Tibial nerve (tissue), 4 donors: ENCODE results near the gene CACNG8.

Source experiments
- EP300 ChIP-seq, 2 donors: sonication (generic); formaldehyde crosslinking; IDR thresholded peaks; one replicate each; pipeline ENCODE4 v1.6.1; 2017; ENCODE audit warnings: antibody characterized with exemption in 2 of 2, mild to moderate bottlenecking in 1 of 2
- POLR2A ChIP-seq, 2 donors: fragments of 450-650 bp; IDR thresholded peaks; one replicate each; pipeline ENCODE4 v1.6.1; 2017; ENCODE audit warnings: antibody characterized with exemption in 2 of 2, mild to moderate bottlenecking in 2 of 2, moderate library complexity in 2 of 2
- TF ChIP-seq, protein P1 (sequence below), 5 experiments: fragments of 200-600 bp in 3 of 5; fragments of 450-650 bp in 2 of 5; sonication (generic) in 3 of 5; IDR thresholded peaks; one replicate each; pipeline ENCODE4 v1.5.1; 2016 to 2019; ENCODE audit warnings: antibody characterized with exemption in 5 of 5, mild to moderate bottlenecking in 3 of 5, moderate library complexity in 2 of 5

DNA sequence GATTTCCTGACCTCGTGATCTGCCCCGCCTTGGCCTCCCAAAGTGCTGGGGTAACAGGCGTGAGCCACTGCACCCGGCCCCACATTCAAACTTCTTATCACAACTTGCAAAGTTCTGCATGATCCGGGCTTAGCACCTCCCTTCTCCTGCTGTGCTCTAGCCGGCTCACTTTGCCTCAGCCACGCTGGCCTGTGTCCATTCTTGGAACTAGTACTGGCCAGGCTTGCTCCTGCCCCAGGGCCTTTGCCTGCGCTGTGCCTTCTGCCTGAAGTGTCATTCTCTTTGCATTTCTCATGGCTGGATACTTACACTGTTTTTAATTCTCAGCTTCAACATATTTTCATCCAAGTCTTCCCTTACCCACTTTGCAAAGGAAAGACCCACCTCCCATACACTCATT, 58.6 kb downstream of the CACNG8 start:
- TF ChIP-seq, protein P1, sequence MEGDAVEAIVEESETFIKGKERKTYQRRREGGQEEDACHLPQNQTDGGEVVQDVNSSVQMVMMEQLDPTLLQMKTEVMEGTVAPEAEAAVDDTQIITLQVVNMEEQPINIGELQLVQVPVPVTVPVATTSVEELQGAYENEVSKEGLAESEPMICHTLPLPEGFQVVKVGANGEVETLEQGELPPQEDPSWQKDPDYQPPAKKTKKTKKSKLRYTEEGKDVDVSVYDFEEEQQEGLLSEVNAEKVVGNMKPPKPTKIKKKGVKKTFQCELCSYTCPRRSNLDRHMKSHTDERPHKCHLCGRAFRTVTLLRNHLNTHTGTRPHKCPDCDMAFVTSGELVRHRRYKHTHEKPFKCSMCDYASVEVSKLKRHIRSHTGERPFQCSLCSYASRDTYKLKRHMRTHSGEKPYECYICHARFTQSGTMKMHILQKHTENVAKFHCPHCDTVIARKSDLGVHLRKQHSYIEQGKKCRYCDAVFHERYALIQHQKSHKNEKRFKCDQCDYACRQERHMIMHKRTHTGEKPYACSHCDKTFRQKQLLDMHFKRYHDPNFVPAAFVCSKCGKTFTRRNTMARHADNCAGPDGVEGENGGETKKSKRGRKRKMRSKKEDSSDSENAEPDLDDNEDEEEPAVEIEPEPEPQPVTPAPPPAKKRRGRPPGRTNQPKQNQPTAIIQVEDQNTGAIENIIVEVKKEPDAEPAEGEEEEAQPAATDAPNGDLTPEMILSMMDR (IDR thresholded peaks at IDR 0.05), result no peak
- TF ChIP-seq POLR2A (IDR thresholded peaks at IDR 0.05) (no peak), EP300 (IDR thresholded peaks at IDR 0.05) (no peak)
